ENCODE measurements around the gene SLN.

GRCh38 chr11:107707807-107708206 lies 4.0 kb downstream of the SLN start:
- TF ChIP-seq, protein P1, sequence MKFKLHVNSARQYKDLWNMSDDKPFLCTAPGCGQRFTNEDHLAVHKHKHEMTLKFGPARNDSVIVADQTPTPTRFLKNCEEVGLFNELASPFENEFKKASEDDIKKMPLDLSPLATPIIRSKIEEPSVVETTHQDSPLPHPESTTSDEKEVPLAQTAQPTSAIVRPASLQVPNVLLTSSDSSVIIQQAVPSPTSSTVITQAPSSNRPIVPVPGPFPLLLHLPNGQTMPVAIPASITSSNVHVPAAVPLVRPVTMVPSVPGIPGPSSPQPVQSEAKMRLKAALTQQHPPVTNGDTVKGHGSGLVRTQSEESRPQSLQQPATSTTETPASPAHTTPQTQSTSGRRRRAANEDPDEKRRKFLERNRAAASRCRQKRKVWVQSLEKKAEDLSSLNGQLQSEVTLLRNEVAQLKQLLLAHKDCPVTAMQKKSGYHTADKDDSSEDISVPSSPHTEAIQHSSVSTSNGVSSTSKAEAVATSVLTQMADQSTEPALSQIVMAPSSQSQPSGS (IDR thresholded peaks at IDR 0.05; ENCODE audit: low read length) = no peak
- no peak for TF ChIP-seq FOXM1 (IDR thresholded peaks at IDR 0.05; ENCODE audit: low read depth, low read length)
- TF ChIP-seq NFXL1 (IDR thresholded peaks at IDR 0.05; ENCODE audit: borderline replicate concordance) = no peak
- no peak for TF ChIP-seq RFX5 (IDR thresholded peaks at IDR 0.05; ENCODE audit: low read depth, low read length)
- no peak for TF ChIP-seq CREB1 (IDR thresholded peaks at IDR 0.05; ENCODE audit: low read depth)
- TF ChIP-seq, protein P2, sequence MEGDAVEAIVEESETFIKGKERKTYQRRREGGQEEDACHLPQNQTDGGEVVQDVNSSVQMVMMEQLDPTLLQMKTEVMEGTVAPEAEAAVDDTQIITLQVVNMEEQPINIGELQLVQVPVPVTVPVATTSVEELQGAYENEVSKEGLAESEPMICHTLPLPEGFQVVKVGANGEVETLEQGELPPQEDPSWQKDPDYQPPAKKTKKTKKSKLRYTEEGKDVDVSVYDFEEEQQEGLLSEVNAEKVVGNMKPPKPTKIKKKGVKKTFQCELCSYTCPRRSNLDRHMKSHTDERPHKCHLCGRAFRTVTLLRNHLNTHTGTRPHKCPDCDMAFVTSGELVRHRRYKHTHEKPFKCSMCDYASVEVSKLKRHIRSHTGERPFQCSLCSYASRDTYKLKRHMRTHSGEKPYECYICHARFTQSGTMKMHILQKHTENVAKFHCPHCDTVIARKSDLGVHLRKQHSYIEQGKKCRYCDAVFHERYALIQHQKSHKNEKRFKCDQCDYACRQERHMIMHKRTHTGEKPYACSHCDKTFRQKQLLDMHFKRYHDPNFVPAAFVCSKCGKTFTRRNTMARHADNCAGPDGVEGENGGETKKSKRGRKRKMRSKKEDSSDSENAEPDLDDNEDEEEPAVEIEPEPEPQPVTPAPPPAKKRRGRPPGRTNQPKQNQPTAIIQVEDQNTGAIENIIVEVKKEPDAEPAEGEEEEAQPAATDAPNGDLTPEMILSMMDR (IDR thresholded peaks at IDR 0.05 in 2 of 3, conservative IDR thresholded peaks at IDR 0.05 in 1 of 3; ENCODE audit: control insufficient read depth in 2 of 3, extremely low read depth in 1 of 3, insufficient read depth in 1 of 3, low read depth in 3 of 3, low read length in 3 of 3) = no peak
- TF ChIP-seq YY1 (IDR thresholded peaks at IDR 0.05; ENCODE audit: low read depth, low read length) = no peak
- no peak for TF ChIP-seq CEBPZ (IDR thresholded peaks at IDR 0.05; ENCODE audit: low read depth, low read length)
- TF ChIP-seq EZH2 (IDR thresholded peaks at IDR 0.05; ENCODE audit: borderline replicate concordance, control insufficient read depth, low read depth, low read length) = no peak

All from GM12878 (cell line).